Measurements from ENCODE around the gene ALG14. TPM values are rescaled to one million over a fixed set of nuclear protein-coding genes. Genes with fewer than 3 reads are reported as not detected.

Gene ALG14
- total RNA-seq, 2 experiments from 2014 or later = 0.08 to 0.52 TPM

- Mint-ChIP-seq H3K27me3 (no peaks in the 10 kb centered on the region), H3K36me3 (ENCODE audit: low read depth) (no peaks in the 10 kb centered on the region), H3K27ac (no peak overlapping the region), H3K4me3 (no peak overlapping the region), H3K4me1 (ENCODE audit: low read depth) (no peaks in the 10 kb centered on the region), H3K9me3 (no peaks in the 10 kb centered on the region)
- Histone ChIP-seq H3K9me3 (ENCODE audit: control insufficient read depth in 1 of 2, insufficient read depth in 1 of 2, low read length in 2 of 2) (no peaks in the 10 kb centered on the region), H3K27me3 (ENCODE audit: control insufficient read depth in 1 of 2, insufficient read depth in 2 of 2, low read length in 2 of 2) (no peaks in the 10 kb centered on the region), H3K27ac (ENCODE audit: low read depth in 1 of 2, low read length in 2 of 2) (no peak overlapping the region), H3K4me1 (ENCODE audit: insufficient read depth, low read length) (no peaks in the 10 kb centered on the region), H3K36me3 (ENCODE audit: insufficient read depth, low read length) (no peaks in the 10 kb centered on the region), H3K4me3 (ENCODE audit: low read length) (no peak overlapping the region)
- ChIA-PET CTCF (no interaction called here), POLR2A (no interaction called here)
- ATAC-seq (ENCODE audit: poor library complexity) (no peak), DNase-seq (no peak)
- no peak for TF ChIP-seq CTCF (IDR thresholded peaks at IDR 0.05)
- intact Hi-C loops (cut with DNase I, micrococcal nuclease) = no loop called here
These were observed 70.6 kb downstream of the ALG14 start for GRCh38 chr1:95002164-95002539.

GRCh38 chr1:94999456-95000131, 73.2 kb downstream of the ALG14 start:
- no peak overlapping the region for H3K27ac ChIP-seq (ENCODE audit: low read depth in 1 of 2, low read length in 2 of 2)
- ChIA-PET CTCF (interaction anchor here (0.6 kb wide), 1 partner anchor 16 kb away, joined by 3 read pairs; no protein-coding TSS in a partner anchor), POLR2A (no interaction called here)
- peaks cover 7% of the 10 kb centered on the region for H3K4me1 Mint-ChIP-seq (ENCODE audit: low read depth)
- no peak overlapping the region for H3K4me3 Mint-ChIP-seq
- no peak for TF ChIP-seq CTCF (IDR thresholded peaks at IDR 0.05)
- H3K27me3 ChIP-seq (ENCODE audit: control insufficient read depth in 1 of 2, insufficient read depth in 2 of 2, low read length in 2 of 2) = no peaks in the 10 kb centered on the region
- H3K36me3 Mint-ChIP-seq (ENCODE audit: low read depth) = no peaks in the 10 kb centered on the region
- no peaks in the 10 kb centered on the region for H3K4me1 ChIP-seq (ENCODE audit: insufficient read depth, low read length)
- no peaks in the 10 kb centered on the region for H3K9me3 ChIP-seq (ENCODE audit: control insufficient read depth in 1 of 2, insufficient read depth in 1 of 2, low read length in 2 of 2)
- H3K36me3 ChIP-seq (ENCODE audit: insufficient read depth, low read length) = no peaks in the 10 kb centered on the region
- no peak overlapping the region for H3K27ac Mint-ChIP-seq
- intact Hi-C loops (cut with DNase I, micrococcal nuclease) = no loop called here
- H3K9me3 Mint-ChIP-seq = no peaks in the 10 kb centered on the region
- ATAC-seq (ENCODE audit: poor library complexity) = no peak
- no peaks in the 10 kb centered on the region for H3K27me3 Mint-ChIP-seq
- H3K4me3 ChIP-seq (ENCODE audit: low read length) = no peak overlapping the region
- no peak for DNase-seq

GRCh38 chr1:94998748-94999147, 74.0 kb downstream of the ALG14 start:
- H3K4me1 Mint-ChIP-seq (ENCODE audit: low read depth) = peaks cover 15% of the 10 kb centered on the region
- no peak overlapping the region for H3K4me3 Mint-ChIP-seq
- DNase-seq (no peak), ATAC-seq (ENCODE audit: poor library complexity) (no peak)
- Histone ChIP-seq H3K27ac (ENCODE audit: low read depth in 1 of 2, low read length in 2 of 2) (no peak overlapping the region), H3K9me3 (ENCODE audit: control insufficient read depth in 1 of 2, insufficient read depth in 1 of 2, low read length in 2 of 2) (no peaks in the 10 kb centered on the region), H3K27me3 (ENCODE audit: control insufficient read depth in 1 of 2, insufficient read depth in 2 of 2, low read length in 2 of 2) (no peaks in the 10 kb centered on the region), H3K4me1 (ENCODE audit: insufficient read depth, low read length) (no peaks in the 10 kb centered on the region), H3K36me3 (ENCODE audit: insufficient read depth, low read length) (no peaks in the 10 kb centered on the region), H3K4me3 (ENCODE audit: low read length) (no peak overlapping the region)
- intact Hi-C loops (cut with DNase I, micrococcal nuclease) = no loop called here
- H3K36me3 Mint-ChIP-seq (ENCODE audit: low read depth) = no peaks in the 10 kb centered on the region
- no peak overlapping the region for H3K27ac Mint-ChIP-seq
- ChIA-PET CTCF (no interaction called here), POLR2A (no interaction called here)
- H3K27me3 Mint-ChIP-seq = no peaks in the 10 kb centered on the region
- H3K9me3 Mint-ChIP-seq = no peaks in the 10 kb centered on the region
- no peak for TF ChIP-seq CTCF (IDR thresholded peaks at IDR 0.05)
